Activated CD8-positive, alpha-beta T cell treated with anti-CD3 and anti-CD28 coated beads for 36 hours (primary cell): ENCODE results near the gene ZSCAN31. TPM values are rescaled to one million over a fixed set of nuclear protein-coding genes. Genes with fewer than 3 reads are reported as not detected.
"Not testable (repeated sequence)": the region's sequence is repeated elsewhere in the genome, so short reads cannot be mapped to it uniquely, and the experiment has no call there.

Experiments
- ATAC-seq: fragments of 200-7000 bp; cut with Tn5 transposase; one replicate; pipeline ENCODE4 v1.10.0; 2021; ENCODE audit warnings: mild to moderate bottlenecking, moderate library complexity
- CTCF ChIA-PET: fragments of 350-600 bp; sonication (Branson Sonifier 250); formaldehyde crosslinking; loops from one replicate; lab custom pipeline; 2021; ENCODE audit warnings: antibody characterized with exemption; lab: Charles Lee
- POLR2A ChIA-PET: fragments of 350-600 bp; sonication (Branson Sonifier 250); formaldehyde crosslinking; loops from one replicate; lab custom pipeline; 2021; ENCODE audit warnings: antibody characterized with exemption; lab: Charles Lee
- DNase-seq: peaks from one replicate; pipeline ENCODE4 v3.0.0-alpha.2; 2020
- H3K27ac Mint-ChIP-seq: one replicate; pipeline ENCODE4 v1.8.0; 2021; ENCODE audit warnings: mild to moderate bottlenecking, mixed read lengths
- H3K27me3 Mint-ChIP-seq: one replicate; pipeline ENCODE4 v1.8.0; 2021; ENCODE audit warnings: mixed read lengths
- H3K36me3 Mint-ChIP-seq: one replicate; pipeline ENCODE4 v1.8.0; 2021; ENCODE audit warnings: low read depth, mixed read lengths
- H3K4me1 Mint-ChIP-seq: one replicate; pipeline ENCODE4 v1.8.0; 2021; ENCODE audit warnings: low read depth, mixed read lengths
- H3K4me3 Mint-ChIP-seq: one replicate; pipeline ENCODE4 v1.8.0; 2021; ENCODE audit warnings: mild to moderate bottlenecking, moderate library complexity, mixed read lengths
- H3K9me3 Mint-ChIP-seq: one replicate; pipeline ENCODE4 v1.8.0; 2021; ENCODE audit warnings: mixed read lengths
- intact Hi-C: fragments of 100-400 bp; cut with micrococcal nuclease; formaldehyde crosslinking; loops from one replicate; pipeline ENCODE4 v1.10.0; 2022
- total RNA-seq, 2 experiments: library from RNA; stranded (reverse); gene quantifications; one replicate each; pipeline ENCODE4 v1.2.3, GENCODE V29; 2021
- TF ChIP-seq, protein P1 (sequence below): fragments of 200-600 bp; IDR thresholded peaks from one replicate; pipeline ENCODE4 v1.8.0; 2022; ENCODE audit warnings: antibody characterized with exemption, mild to moderate bottlenecking

Gene ZSCAN31
- total RNA-seq, 2 experiments from 2014 or later = 1.6 to 2.0 TPM

DNA sequence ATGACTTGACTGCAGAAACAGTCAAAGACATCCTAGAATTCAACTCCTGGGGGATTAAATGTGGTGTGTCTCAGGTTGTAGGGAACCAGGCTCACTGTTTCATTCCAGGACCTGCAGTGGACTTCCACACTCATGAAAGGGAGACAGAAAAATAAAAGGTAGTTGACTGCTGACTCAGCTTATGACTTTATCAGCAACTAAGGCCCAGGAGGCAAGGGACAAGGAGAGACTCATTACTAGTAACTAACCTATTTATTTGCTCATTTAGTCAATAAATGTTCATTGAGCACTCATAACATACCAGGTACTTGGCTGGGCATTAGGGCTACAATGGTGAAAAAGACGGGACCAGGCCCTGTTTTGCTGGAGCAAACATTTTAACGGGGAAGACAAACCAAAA is 2.9 kb downstream of the ZSCAN31 start:
- TF ChIP-seq, protein P1, sequence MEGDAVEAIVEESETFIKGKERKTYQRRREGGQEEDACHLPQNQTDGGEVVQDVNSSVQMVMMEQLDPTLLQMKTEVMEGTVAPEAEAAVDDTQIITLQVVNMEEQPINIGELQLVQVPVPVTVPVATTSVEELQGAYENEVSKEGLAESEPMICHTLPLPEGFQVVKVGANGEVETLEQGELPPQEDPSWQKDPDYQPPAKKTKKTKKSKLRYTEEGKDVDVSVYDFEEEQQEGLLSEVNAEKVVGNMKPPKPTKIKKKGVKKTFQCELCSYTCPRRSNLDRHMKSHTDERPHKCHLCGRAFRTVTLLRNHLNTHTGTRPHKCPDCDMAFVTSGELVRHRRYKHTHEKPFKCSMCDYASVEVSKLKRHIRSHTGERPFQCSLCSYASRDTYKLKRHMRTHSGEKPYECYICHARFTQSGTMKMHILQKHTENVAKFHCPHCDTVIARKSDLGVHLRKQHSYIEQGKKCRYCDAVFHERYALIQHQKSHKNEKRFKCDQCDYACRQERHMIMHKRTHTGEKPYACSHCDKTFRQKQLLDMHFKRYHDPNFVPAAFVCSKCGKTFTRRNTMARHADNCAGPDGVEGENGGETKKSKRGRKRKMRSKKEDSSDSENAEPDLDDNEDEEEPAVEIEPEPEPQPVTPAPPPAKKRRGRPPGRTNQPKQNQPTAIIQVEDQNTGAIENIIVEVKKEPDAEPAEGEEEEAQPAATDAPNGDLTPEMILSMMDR = no peak
- Mint-ChIP-seq H3K4me3 (no peak overlapping the region), H3K27ac (no peak overlapping the region), H3K36me3 (peaks cover 7% of the 10 kb centered on the region), H3K27me3 (no peaks in the 10 kb centered on the region), H3K4me1 (peaks cover 6% of the 10 kb centered on the region), H3K9me3 (peaks cover 7% of the 10 kb centered on the region)
- POLR2A ChIA-PET = no interaction called here
- intact Hi-C loops = no loop called here
- DNase-seq (no peak), ATAC-seq (no peak)
- CTCF ChIA-PET = no interaction called here

- peaks cover 29% of the 10 kb centered on the region for H3K36me3 Mint-ChIP-seq
- no peak for ATAC-seq
- TF ChIP-seq, protein P1 = no peak
- H3K4me1 Mint-ChIP-seq = peaks cover 6% of the 10 kb centered on the region
- intact Hi-C loops = no loop called here
- DNase-seq = no peak
- peaks cover 31% of the 10 kb centered on the region for H3K9me3 Mint-ChIP-seq
- CTCF ChIA-PET = no interaction called here
- no peaks in the 10 kb centered on the region for H3K27me3 Mint-ChIP-seq
- POLR2A ChIA-PET = no interaction called here
- no peak overlapping the region for H3K27ac Mint-ChIP-seq
- no peak overlapping the region for H3K4me3 Mint-ChIP-seq
Measured at GRCh38 chr6:28330041-28330440, 5.9 kb downstream of the ZSCAN31 start.

DNA sequence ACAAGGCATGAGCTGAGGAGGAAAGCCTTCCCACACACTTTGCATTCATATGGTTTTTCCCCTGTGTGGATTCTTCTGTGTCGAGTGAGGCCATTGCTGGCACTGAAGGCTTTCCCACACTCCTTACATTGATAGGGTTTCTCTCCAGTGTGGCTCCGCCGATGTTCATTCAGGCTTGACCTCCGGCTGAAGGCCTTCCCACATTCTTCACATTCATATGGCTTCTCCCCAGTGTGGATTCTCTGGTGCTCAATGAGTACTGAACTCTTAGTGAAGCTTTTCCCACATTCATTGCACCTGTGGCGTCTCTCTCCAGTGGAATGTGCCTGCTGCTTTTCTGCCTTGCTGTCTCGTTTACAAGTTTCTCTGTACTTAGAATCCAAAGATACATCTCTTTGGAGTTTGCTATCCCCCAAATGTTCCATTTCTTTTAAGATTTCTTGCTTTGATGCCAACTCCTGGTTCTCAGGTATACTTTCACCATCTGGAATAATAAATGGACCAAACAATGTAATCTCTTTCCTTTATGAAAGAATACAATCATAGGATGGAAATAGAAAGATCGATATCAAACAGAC is 9.5 kb downstream of the ZSCAN31 start:
- POLR2A ChIA-PET = no interaction called here
- ATAC-seq (no peak), DNase-seq (no peak)
- Mint-ChIP-seq H3K9me3 (peaks cover 31% of the 10 kb centered on the region), H3K36me3 (peaks cover 30% of the 10 kb centered on the region), H3K27ac (no peak overlapping the region), H3K27me3 (no peaks in the 10 kb centered on the region), H3K4me1 (no peaks in the 10 kb centered on the region), H3K4me3 (no peak overlapping the region)
- TF ChIP-seq, protein P1 = no peak
- CTCF ChIA-PET = no interaction called here
- intact Hi-C loops = no loop called here

DNA sequence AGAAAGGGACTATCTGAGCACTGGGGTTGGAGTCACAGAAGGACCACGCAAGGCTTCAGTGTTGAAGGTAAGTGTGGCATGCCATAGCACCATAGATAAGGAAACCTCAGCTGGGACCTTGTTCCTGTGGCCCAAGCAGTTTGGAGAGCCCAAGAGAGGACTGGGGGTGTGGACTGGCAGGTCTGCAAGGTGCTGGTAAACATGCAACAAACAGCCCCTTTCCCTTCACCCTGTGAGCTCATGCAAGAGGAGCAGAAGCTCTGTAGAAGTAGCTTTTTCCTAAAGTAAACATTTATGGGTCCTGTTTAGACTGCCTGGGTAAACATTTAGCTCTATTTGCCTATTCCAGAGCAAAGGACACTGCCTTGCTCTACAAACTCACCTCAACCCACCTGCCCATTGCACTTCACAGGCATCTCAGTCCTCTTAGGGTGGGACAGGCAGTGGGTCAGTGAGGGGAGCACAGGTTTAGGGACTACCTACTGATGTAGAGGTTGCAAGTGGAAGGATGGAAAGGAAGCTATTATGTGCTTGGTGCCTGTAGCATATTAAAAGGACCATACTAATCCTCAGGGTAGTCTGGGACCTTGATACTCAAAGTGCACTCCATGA is 12.0 kb downstream of the ZSCAN31 start:
- intact Hi-C loops = no loop called here
- no peaks in the 10 kb centered on the region for H3K27me3 Mint-ChIP-seq
- DNase-seq = no peak
- peaks cover 27% of the 10 kb centered on the region for H3K9me3 Mint-ChIP-seq
- H3K4me1 Mint-ChIP-seq = no peaks in the 10 kb centered on the region
- ChIA-PET CTCF (no interaction called here), POLR2A (no interaction called here)
- no peak overlapping the region for H3K4me3 Mint-ChIP-seq
- H3K27ac Mint-ChIP-seq = no peak overlapping the region
- TF ChIP-seq, protein P1 = no peak
- ATAC-seq = no peak
- peaks cover 26% of the 10 kb centered on the region for H3K36me3 Mint-ChIP-seq

DNA sequence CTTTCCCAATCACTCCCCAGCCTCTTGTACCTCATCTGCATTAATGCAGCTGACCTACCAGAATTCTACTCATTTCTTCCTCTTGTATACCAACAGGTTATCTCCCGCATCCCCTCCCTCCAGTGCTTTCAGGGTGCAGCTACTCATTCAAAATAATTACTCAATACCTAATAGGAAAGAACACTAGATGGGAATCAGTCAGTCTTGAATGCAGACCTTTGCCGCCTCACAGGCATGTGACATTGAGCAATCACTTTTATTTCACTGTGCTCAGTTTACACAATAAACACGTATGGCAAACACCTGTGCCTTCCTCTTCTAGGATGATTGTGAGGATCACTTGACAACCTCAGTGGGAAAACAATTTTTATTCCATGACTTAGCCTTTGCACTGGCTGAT is 13.3 kb downstream of the ZSCAN31 start:
- H3K27me3 Mint-ChIP-seq = no peaks in the 10 kb centered on the region
- no peak overlapping the region for H3K4me3 Mint-ChIP-seq
- ATAC-seq (no peak), DNase-seq (no peak)
- POLR2A ChIA-PET = no interaction called here
- H3K36me3 Mint-ChIP-seq = peaks cover 21% of the 10 kb centered on the region
- H3K4me1 Mint-ChIP-seq = no peaks in the 10 kb centered on the region
- TF ChIP-seq, protein P1 = no peak
- no peak overlapping the region for H3K27ac Mint-ChIP-seq
- CTCF ChIA-PET = no interaction called here
- intact Hi-C loops = no loop called here
- H3K9me3 Mint-ChIP-seq = peaks cover 21% of the 10 kb centered on the region

GRCh38 chr6:28317866-28318265 is 18.1 kb downstream of the ZSCAN31 start:
- H3K27me3 Mint-ChIP-seq, intact Hi-C loops, H3K4me3 Mint-ChIP-seq, H3K36me3 Mint-ChIP-seq, H3K4me1 Mint-ChIP-seq, DNase-seq, H3K27ac Mint-ChIP-seq, H3K9me3 Mint-ChIP-seq, ATAC-seq: not testable (repeated sequence)
- CTCF ChIA-PET = interaction anchor here (2.2 kb wide), 1 partner anchor 38 kb away, joined by 5 read pairs; no protein-coding TSS in a partner anchor
- POLR2A ChIA-PET = interaction anchor here (0.6 kb wide), 1 partner anchor 402 kb away, joined by 3 read pairs; no protein-coding TSS in a partner anchor
